GM12892 (cell line): ENCODE data around the gene SRPX.

Experiments used
- DNase-seq: peaks from one replicate; pipeline ENCODE4 v3.0.0; 2011; ENCODE audit not compliant: insufficient read length
- FAIRE-seq: peaks from 2 replicates; lab custom pipeline; 2011; peaks lifted over from hg19 to GRCh38; lab: Jason Lieb, UNC
- POLR2A ChIP-seq: IDR thresholded peaks from 2 replicates; pipeline ENCODE4 v1.6.1; 2011; ENCODE audit warnings: low read depth, low read length, control low read depth
- POLR2AphosphoS5 ChIP-seq: IDR thresholded peaks from 2 replicates; pipeline ENCODE4 v1.6.1; 2011; ENCODE audit warnings: low read depth, low read length, control low read depth
- TAF1 ChIP-seq: IDR thresholded peaks from 2 replicates; pipeline ENCODE4 v1.6.1; 2011; ENCODE audit warnings: low read depth, mild to moderate bottlenecking, control low read depth, low read length, borderline replicate concordance

Gene SRPX

DNA sequence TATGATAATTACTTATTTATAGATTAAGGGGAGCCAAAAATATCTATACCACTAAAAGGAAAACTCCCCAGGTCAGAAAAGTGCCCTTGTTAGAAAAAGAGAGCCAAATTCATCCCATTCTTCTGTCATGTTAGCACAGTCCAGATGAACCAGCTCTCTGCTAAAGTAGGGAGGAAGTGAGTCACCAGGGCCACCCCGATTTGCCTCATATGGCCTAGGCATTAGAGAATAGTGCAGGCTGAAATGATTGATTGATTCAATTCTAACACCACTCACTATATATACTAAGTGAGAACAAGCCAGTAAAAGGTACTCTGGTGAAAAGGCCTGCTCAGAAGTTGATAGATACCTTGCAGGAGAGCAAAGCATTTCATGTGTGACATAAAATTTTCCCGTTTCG lies 94.5 kb downstream of the SRPX start:
- DNase-seq (no peak), FAIRE-seq (no peak)
- TF ChIP-seq POLR2A (no peak), TAF1 (no peak), POLR2AphosphoS5 (no peak)

DNA sequence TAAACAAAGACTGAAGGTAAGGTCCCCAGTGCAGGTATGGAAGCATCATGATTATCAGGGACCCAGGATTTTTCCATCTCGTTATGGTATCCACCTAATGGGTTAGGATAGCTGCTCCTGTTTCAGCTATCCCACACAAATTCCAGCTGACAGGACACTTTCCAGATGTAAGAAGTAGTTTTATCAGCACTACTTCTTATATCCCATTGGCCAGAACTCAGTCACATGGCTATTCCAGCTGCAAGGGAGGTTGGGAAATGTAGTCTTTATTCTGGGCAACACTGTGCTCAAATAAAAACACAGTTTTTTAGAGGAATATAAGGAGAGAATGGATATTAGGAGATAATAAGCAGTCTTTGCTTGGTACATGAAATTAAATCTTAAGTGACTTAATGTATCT lies 96.7 kb downstream of the SRPX start:
- TF ChIP-seq TAF1: no peak
- FAIRE-seq (no peak), DNase-seq (no peak)

DNA sequence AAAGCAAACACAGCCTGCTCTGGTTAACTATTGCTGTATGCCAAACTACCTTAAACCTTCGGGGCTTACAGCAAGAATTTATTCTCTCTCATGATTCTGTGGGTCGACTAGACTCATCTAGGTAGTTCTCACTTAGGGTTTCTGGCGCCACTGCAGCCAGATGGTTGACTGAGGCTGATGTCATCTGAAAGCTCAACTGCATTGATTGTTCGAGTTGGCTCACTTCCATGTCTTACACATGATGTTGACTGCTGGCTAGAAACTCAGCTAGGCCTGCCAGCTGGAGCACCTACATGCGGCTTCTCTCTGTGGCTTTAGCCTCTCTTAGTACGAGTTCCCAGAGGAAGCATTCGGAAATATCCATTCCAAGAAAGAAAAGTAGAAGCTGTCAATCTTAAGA lies 103.2 kb downstream of the SRPX start:
- FAIRE-seq: peak; percentile 5
- DNase-seq: no peak
- TF ChIP-seq TAF1 (no peak), POLR2A (no peak), POLR2AphosphoS5 (no peak)

DNA sequence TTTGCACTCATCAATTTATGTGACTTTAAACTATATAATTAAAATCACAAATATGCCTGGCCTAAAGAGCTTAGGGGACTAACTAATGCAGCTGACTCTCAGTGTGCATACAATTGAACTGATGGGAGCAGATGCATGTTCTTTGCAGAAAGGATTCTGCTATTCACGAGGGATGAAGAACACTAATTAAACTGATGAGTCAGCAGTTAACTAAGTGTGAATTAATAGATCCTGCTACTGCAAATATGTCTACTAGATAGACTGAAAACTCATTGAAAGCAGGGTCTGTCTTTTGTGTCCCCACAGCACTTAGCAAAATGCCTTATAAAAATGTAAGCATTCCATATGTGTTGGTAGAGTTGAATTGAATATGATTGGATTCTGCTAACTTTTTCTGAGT lies 104.0 kb downstream of the SRPX start:
- no peak for TF ChIP-seq POLR2A
- TF ChIP-seq POLR2AphosphoS5: no peak
- TF ChIP-seq TAF1: no peak
- FAIRE-seq (peak; percentile 9), DNase-seq (no peak)

DNA sequence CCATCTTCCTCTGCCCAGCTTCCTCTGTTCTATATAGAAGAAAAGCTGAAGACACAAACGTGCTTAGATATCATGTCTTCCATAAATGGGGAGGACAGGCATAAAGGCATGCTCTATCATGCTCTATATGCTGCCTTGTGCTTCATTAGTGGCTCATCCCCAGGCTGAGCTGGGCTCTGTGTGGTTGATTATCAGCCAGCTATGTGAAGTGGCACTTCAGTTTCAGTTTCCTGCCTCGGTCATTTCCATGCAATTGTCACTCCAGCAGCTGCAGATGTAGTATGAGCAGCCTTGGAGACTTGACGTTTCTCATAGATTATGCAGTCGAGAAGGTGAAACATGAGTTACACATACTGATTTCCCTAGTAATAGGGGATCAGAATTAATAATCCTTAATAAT lies 108.1 kb downstream of the SRPX start:
- peak; percentile 66 for FAIRE-seq
- no peak for TF ChIP-seq POLR2A
- no peak for TF ChIP-seq POLR2AphosphoS5
- TF ChIP-seq TAF1: no peak

DNA sequence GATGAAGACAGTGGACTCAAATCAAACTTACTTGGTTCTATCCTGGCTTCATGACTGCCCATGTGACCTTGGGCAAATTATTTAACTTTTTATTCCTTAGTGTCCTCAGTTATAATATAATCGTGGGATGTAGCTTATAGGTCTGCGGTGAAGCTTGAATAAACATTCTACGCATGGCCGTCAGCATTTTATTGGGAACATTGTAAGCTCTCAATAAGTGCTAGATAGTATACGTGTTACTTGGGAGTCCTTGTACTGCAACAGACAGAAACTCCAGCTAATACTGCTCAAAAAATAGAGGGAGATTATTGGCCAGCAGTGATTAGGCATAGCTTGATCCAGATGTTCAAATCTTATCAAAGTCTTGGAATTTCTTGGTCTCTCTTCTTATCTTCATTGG lies 109.5 kb downstream of the SRPX start:
- no peak for FAIRE-seq
- TF ChIP-seq POLR2AphosphoS5 (no peak), TAF1 (no peak), POLR2A (no peak)
- DNase-seq: no peak

More for the DNA sequence above, 108.1 kb downstream of the SRPX start:
- DNase-seq: no peak

DNA sequence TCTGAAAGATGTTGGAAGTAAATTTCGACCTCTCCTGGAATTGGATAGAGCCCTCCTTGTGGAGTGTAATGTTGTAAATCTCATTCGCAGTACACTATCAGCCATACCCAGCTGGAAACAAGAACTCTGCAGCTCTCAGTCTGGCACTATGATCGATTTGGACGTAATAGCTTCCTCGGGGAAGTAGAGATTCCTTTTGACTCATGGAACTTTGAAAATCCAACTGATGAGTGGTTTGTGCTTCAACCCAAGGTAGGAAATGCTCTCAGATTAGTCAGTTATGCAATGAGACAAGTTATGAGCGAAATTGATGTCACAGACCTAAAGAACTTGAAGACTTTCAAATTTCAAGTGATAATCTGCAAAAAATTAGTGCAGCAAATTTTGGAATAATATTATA lies 110.4 kb downstream of the SRPX start:
- FAIRE-seq (no peak), DNase-seq (no peak)
- TF ChIP-seq POLR2A: no peak
- no peak for TF ChIP-seq TAF1
- no peak for TF ChIP-seq POLR2AphosphoS5

DNA sequence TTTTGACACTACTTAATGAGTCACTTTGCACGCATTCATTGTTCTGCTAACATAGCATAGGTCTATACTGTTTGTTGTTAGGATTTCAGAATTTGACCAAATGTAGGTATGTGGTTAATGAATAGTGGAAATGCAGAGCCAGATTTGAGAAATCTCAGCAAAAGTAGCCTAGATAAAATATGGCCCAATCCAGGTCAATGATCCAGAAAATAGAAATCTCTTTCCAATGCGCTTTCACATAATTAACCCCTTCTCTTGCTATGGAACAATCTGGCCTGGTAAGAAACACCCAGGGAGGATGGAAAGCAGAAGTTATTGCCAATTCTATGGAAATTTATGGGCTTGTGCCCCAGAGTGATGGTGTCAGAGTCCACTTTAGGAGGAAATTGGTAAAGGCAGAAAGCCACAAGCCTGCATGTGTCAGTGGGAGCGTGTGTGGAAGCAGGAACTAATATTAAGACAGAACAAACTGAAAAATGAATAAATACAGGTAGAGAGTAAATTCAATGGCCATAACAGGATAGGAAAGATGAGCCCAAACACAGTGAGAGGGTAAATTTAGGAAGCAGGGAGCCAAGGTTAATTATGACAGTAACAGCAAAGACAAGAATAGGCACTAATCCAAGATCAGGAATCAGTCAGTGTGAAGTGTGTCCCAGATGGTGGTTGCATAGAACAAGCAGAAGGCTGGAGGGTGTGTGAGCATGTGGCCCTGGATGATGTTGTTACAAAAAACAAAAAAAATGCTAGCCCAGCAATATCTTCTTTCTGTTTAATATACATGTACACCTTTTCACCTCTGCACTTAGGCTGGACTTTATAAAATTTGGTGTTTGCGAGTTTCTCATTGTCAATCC lies 111.4 kb downstream of the SRPX start:
- TF ChIP-seq TAF1 (no peak), POLR2A (no peak), POLR2AphosphoS5 (no peak)
- DNase-seq (no peak), FAIRE-seq (no peak)

DNA sequence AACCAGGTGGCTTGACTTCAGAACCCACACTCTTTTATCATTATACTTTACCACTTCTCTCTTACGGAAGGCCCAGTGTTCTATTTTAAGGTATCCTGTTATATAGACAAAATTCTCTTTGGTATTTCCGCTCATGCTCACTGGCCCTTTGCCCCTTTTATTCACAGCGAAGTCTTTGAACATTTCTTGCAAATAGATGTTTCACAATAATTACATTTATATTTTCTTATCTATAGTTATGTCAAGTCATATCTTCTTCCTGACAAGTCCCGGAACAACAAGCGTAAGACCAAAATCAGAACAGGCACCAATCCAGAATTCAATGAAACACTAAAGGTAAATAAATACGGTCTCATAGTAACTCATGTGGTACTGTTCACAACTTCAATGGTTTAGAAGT lies 112.3 kb downstream of the SRPX start:
- no peak for TF ChIP-seq POLR2AphosphoS5
- no peak for TF ChIP-seq TAF1
- TF ChIP-seq POLR2A: no peak
- DNase-seq: no peak
- FAIRE-seq: no peak

DNA sequence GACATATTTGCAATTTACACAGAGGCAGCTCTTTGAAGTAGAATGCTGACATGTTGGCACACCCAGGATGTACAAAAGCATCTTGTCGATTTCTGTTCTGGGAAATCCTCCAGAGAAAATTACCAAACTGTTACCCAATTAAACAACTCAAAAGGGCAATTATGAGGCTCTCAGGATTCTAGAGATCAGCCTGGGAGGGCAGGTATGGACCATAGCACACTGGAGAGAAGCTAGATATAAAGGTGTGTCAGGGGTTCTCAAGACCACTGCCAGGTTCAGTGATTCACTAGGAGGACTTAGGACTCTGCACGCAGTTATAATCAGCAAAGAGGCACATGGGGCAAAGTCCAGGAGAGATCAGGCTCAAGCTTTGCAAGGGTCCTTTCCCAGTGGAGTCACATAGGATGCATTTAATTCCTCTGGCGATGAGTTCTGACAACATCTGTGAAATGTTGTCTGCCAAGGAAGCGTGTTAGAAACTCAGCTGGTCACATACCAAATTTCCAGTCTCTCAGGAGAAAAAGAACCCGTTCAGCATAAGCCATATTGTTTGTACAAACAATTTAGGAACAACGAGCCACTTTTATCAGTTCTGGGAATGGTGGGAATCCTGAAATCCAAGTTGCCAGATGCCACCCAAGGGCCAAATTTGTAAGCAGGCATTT lies 113.5 kb downstream of the SRPX start:
- FAIRE-seq (no peak), DNase-seq (no peak)
- TF ChIP-seq TAF1: no peak
- no peak for TF ChIP-seq POLR2AphosphoS5
- TF ChIP-seq POLR2A: no peak

DNA sequence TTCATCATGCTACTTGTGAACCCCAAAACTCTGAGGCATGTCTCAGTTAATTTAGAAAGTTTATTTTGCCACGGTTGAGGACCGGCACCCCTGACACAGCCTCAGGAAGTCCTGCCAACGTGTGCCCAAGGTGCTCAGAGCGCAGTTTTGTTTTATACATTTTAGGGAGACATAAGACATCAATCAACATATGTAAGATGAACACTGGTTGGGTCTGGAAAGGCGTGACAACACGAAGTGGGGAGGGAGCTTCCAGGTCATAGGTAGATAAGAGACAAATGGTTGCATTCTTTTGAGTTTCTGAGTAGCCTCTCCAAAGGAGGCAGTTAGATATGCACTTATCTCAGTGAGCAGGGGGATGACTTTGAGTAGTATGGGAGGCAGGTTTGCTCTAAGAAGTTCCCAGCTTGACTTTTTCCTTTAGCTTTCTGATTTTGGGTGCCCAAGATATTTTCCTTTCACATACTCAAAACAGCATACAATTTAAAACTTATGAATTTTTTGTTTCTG lies 115.4 kb downstream of the SRPX start:
- DNase-seq (no peak), FAIRE-seq (no peak)
- TF ChIP-seq POLR2A (no peak), POLR2AphosphoS5 (no peak), TAF1 (no peak)
